ENCODE results near the gene ZNF805. TPM values are rescaled to one million over a fixed set of nuclear protein-coding genes. Genes with fewer than 3 reads are reported as not detected.
A peak's percentile ranks its signal among the peaks of the same experiment; 100 is the strongest.
"Not testable (repeated sequence)": the region's sequence is repeated elsewhere in the genome, so short reads cannot be mapped to it uniquely, and the experiment has no call there.

Gene ZNF805
- total RNA-seq, 1 experiment from 2014 or later, result 18.2 TPM

DNA sequence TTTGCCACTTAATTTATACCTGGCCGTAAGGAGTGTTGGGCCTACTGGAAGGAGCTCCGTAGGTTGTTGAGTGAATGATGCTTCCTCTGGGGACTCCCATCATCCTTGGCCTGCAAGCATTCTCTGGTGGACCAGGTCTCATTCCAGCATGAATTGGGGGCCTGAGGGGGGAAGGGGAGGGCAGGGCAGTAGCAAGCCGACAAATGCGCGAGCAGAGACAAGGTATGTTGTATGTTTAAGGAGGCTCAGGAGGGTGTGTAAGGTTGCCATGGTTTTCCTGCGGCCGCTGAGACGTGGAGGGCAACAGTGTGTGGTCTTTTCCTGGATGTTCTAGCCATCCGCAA, 48.4 kb upstream of the ZNF805 start:
- CTCF ChIA-PET, result no interaction called here
- ATAC-seq (peak; percentile 6; the same call in 1 of the 2 replicates), DNase-seq (ENCODE audit: low spot score) (no peak)
- POLR2A ChIA-PET, result interaction anchor here (1.0 kb wide), 1 partner anchor 197 kb away, joined by 3 read pairs; the partner anchor contains the start of gene ZNF548
- peaks cover 37% of the 10 kb centered on the region for H3K9me3 Mint-ChIP-seq
- H3K27me3 Mint-ChIP-seq (ENCODE audit: low read depth), result peaks cover 27% of the 10 kb centered on the region
- TF ChIP-seq, protein P1, sequence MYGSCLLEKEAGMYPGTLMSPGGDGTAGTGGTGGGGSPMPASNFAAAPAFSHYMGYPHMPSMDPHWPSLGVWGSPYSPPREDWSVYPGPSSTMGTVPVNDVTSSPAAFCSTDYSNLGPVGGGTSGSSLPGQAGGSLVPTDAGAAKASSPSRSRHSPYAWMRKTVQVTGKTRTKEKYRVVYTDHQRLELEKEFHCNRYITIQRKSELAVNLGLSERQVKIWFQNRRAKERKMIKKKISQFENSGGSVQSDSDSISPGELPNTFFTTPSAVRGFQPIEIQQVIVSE (CRISPR knock-in tag; IDR thresholded peaks at IDR 0.05; ENCODE audit: borderline replicate concordance), result no peak
- no peak for TF ChIP-seq ZSCAN18 (CRISPR knock-in tag; IDR thresholded peaks at IDR 0.05)
- TF ChIP-seq SP1 (CRISPR knock-in tag; conservative IDR thresholded peaks at IDR 0.05), result no peak
- TF ChIP-seq ZNF281 (CRISPR knock-in tag; IDR thresholded peaks at IDR 0.05), result no peak
- TF ChIP-seq ETV6 (CRISPR knock-in tag; IDR thresholded peaks at IDR 0.05), result no peak
- TF ChIP-seq NFATC4 (CRISPR knock-in tag; IDR thresholded peaks at IDR 0.05), result no peak
- no peak for TF ChIP-seq CBFB (CRISPR knock-in tag; IDR thresholded peaks at IDR 0.05; ENCODE audit: low read depth)
- no peak for TF ChIP-seq STAT6 (CRISPR knock-in tag; conservative IDR thresholded peaks at IDR 0.05; ENCODE audit: low read depth)
- no peak for TF ChIP-seq HMGXB4 (CRISPR knock-in tag; IDR thresholded peaks at IDR 0.05)
- no peak for TF ChIP-seq TP53 (CRISPR knock-in tag; IDR thresholded peaks at IDR 0.05)
- no peak for TF ChIP-seq ELF4 (CRISPR knock-in tag; IDR thresholded peaks at IDR 0.05; ENCODE audit: low read depth)
- H3K4me3 Mint-ChIP-seq, result peak overlapping the region; percentile 93
- peak overlapping the region; percentile 70 for H3K27ac Mint-ChIP-seq
- peaks cover 13% of the 10 kb centered on the region for H3K4me1 Mint-ChIP-seq
- peaks cover 68% of the 10 kb centered on the region for H3K36me3 Mint-ChIP-seq

DNA sequence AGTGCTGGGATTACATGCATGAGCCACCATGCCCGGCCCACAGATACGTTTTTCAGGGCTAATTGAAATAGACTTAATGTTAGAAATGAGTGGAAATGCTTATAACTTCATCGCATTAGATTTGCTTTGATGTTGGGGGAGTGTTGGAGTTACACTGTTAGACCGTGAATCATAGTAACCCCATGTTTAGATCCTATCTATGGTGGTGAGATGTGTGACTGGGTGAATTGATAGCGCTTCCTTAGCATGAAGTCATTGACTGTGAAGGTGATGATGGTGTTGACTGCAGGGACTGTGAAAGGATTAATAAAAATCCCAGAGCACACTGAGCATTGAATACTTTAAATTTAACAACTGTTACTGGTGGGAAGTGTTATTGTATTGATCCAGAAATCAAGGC, 47.4 kb upstream of the ZNF805 start:
- Mint-ChIP-seq H3K9me3 (peaks cover 28% of the 10 kb centered on the region), H3K27ac (no peak overlapping the region), H3K36me3 (peaks cover 64% of the 10 kb centered on the region), H3K27me3 (ENCODE audit: low read depth) (peaks cover 22% of the 10 kb centered on the region), H3K4me3 (peak overlapping the region; percentile 93), H3K4me1 (peaks cover 13% of the 10 kb centered on the region)
- ChIA-PET CTCF (no interaction called here), POLR2A (no interaction called here)
- no peak for DNase-seq (ENCODE audit: low spot score)
- no peak for ATAC-seq
- TF ChIP-seq KAT7 (CRISPR knock-in tag; IDR thresholded peaks at IDR 0.05; ENCODE audit: borderline replicate concordance), result no peak
- no peak for TF ChIP-seq AR (CRISPR knock-in tag; IDR thresholded peaks at IDR 0.05)
- no peak for TF ChIP-seq PRRX2 (CRISPR knock-in tag; IDR thresholded peaks at IDR 0.05)
- no peak for TF ChIP-seq SMAD4 (CRISPR knock-in tag; IDR thresholded peaks at IDR 0.05)
- TF ChIP-seq USF2 (CRISPR knock-in tag; IDR thresholded peaks at IDR 0.05), result no peak
- TF ChIP-seq FOXJ3 (CRISPR knock-in tag; IDR thresholded peaks at IDR 0.05; ENCODE audit: borderline replicate concordance), result no peak
- TF ChIP-seq NFATC4 (CRISPR knock-in tag; IDR thresholded peaks at IDR 0.05), result no peak

DNA sequence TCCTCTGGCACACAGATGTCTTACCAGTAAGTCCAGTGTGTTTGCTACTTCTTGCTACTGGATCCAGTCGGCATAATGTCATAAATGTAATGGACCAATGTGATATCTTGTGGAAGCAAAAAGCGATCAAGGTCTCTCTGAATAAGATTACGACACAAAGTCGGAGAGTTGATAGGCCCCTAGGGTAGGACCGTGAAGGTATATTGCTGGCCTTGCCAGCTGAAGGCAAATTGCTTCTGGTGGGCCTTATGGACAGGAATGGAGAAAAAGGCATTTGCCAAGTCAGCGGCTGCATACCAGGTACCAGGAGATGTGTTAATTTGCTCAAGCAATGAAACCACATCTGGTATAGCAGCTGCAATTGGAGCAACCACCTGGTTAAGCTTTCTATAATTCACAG, 42.6 kb upstream of the ZNF805 start:
- POLR2A ChIA-PET; H3K9me3 Mint-ChIP-seq; ATAC-seq; DNase-seq (ENCODE audit: low spot score); H3K27ac Mint-ChIP-seq; CTCF ChIA-PET; H3K4me1 Mint-ChIP-seq; H3K4me3 Mint-ChIP-seq; H3K27me3 Mint-ChIP-seq (ENCODE audit: low read depth): not testable (repeated sequence)
- H3K36me3 Mint-ChIP-seq, result peaks cover 48% of the 10 kb centered on the region
